ENCODE measurements around the gene PXDN.
A peak's percentile ranks its signal among the peaks of the same experiment; 100 is the strongest.

Gene PXDN

GRCh38 chr2:1648241-1649102 lies 95.8 kb downstream of the PXDN start:
- H3K4me3 ChIP-seq (ENCODE audit: low read length) = no peak overlapping the region
- no peak overlapping the region for H3K4ac ChIP-seq (ENCODE audit: low read depth, low read length)
- no peak overlapping the region for H2AK5ac ChIP-seq (ENCODE audit: low read length)
- no peak overlapping the region for H3K56ac ChIP-seq (ENCODE audit: low read length)
- no peak for DNase-seq
- no peak overlapping the region for H3K9ac ChIP-seq (ENCODE audit: low read length)
- H2BK15ac ChIP-seq (replicated peaks; ENCODE audit: low read depth) = no peak overlapping the region
- H3K4me1 ChIP-seq (ENCODE audit: control insufficient read depth, low read depth, low read length) = no peaks in the 10 kb centered on the region
- H3K23ac ChIP-seq (ENCODE audit: low read length) = no peak overlapping the region
- H2BK5ac ChIP-seq (ENCODE audit: low read length) = no peak overlapping the region
- H3K36me3 ChIP-seq (ENCODE audit: control insufficient read depth, insufficient read depth, low read length) = peaks cover 3% of the 10 kb centered on the region
- H3K79me1 ChIP-seq (ENCODE audit: low read length) = no peaks in the 10 kb centered on the region
- H4K5ac ChIP-seq (ENCODE audit: low read length) = no peak overlapping the region
- no peak overlapping the region for H3K27ac ChIP-seq (ENCODE audit: low read depth, low read length)
- H3K4me2 ChIP-seq (ENCODE audit: low read length) = no peak overlapping the region
- H2BK120ac ChIP-seq (ENCODE audit: low read depth, low read length) = no peak overlapping the region
- H4K8ac ChIP-seq (ENCODE audit: low read depth, low read length) = no peak overlapping the region
- no peaks in the 10 kb centered on the region for H3K79me2 ChIP-seq (ENCODE audit: control insufficient read depth, insufficient read depth, low read length)
- no CpG with 5 or more reads among the region's 67 CpGs for WGBS (ENCODE audit: extremely low coverage, insufficient coverage, low lambda C conversion rate)
- no peaks in the 10 kb centered on the region for H3K27me3 ChIP-seq (ENCODE audit: insufficient read depth, low read length, poor library complexity)
- H3K18ac ChIP-seq (ENCODE audit: low read length) = no peak overlapping the region

- Histone ChIP-seq H2BK5ac (ENCODE audit: low read length) (no peak overlapping the region), H3K23ac (ENCODE audit: low read length) (no peak overlapping the region), H4K8ac (ENCODE audit: low read depth, low read length) (no peak overlapping the region), H3K56ac (ENCODE audit: low read length) (no peak overlapping the region), H3K27me3 (ENCODE audit: insufficient read depth, low read length, poor library complexity) (no peaks in the 10 kb centered on the region), H3K4me3 (ENCODE audit: low read length) (no peak overlapping the region), H3K9ac (ENCODE audit: low read length) (no peak overlapping the region), H4K5ac (ENCODE audit: low read length) (no peak overlapping the region), H3K79me2 (ENCODE audit: control insufficient read depth, insufficient read depth, low read length) (no peaks in the 10 kb centered on the region), H3K27ac (ENCODE audit: low read depth, low read length) (no peak overlapping the region), H2AK5ac (ENCODE audit: low read length) (no peak overlapping the region), H3K4me1 (ENCODE audit: control insufficient read depth, low read depth, low read length) (no peaks in the 10 kb centered on the region), H3K36me3 (ENCODE audit: control insufficient read depth, insufficient read depth, low read length) (peaks cover 3% of the 10 kb centered on the region), H3K18ac (ENCODE audit: low read length) (no peak overlapping the region), H2BK120ac (ENCODE audit: low read depth, low read length) (no peak overlapping the region), H3K79me1 (ENCODE audit: low read length) (no peaks in the 10 kb centered on the region), H3K4me2 (ENCODE audit: low read length) (no peak overlapping the region), H2BK15ac (replicated peaks; ENCODE audit: low read depth) (no peak overlapping the region), H3K4ac (ENCODE audit: low read depth, low read length) (no peak overlapping the region)
- WGBS (ENCODE audit: extremely low coverage, insufficient coverage, low lambda C conversion rate) = no CpG with 5 or more reads among the region's 20 CpGs
- no peak for DNase-seq
Measured at GRCh38 chr2:1647417-1648240, 96.7 kb downstream of the PXDN start.

GRCh38 chr2:1645761-1646476 lies 98.4 kb downstream of the PXDN start:
- Histone ChIP-seq H2BK15ac (replicated peaks; ENCODE audit: low read depth) (no peak overlapping the region), H2BK5ac (ENCODE audit: low read length) (no peak overlapping the region), H3K36me3 (ENCODE audit: control insufficient read depth, insufficient read depth, low read length) (peaks cover 3% of the 10 kb centered on the region), H4K5ac (ENCODE audit: low read length) (no peak overlapping the region), H2AK5ac (ENCODE audit: low read length) (no peak overlapping the region), H3K18ac (ENCODE audit: low read length) (no peak overlapping the region), H3K9ac (ENCODE audit: low read length) (no peak overlapping the region), H3K27ac (ENCODE audit: low read depth, low read length) (no peak overlapping the region), H3K56ac (ENCODE audit: low read length) (no peak overlapping the region), H3K4me2 (ENCODE audit: low read length) (no peak overlapping the region), H3K79me2 (ENCODE audit: control insufficient read depth, insufficient read depth, low read length) (no peaks in the 10 kb centered on the region), H3K4me3 (ENCODE audit: low read length) (no peak overlapping the region), H4K8ac (ENCODE audit: low read depth, low read length) (no peak overlapping the region), H3K79me1 (ENCODE audit: low read length) (no peaks in the 10 kb centered on the region), H3K23ac (ENCODE audit: low read length) (no peak overlapping the region), H2BK120ac (ENCODE audit: low read depth, low read length) (no peak overlapping the region), H3K4ac (ENCODE audit: low read depth, low read length) (no peak overlapping the region), H3K27me3 (ENCODE audit: insufficient read depth, low read length, poor library complexity) (no peaks in the 10 kb centered on the region), H3K4me1 (ENCODE audit: control insufficient read depth, low read depth, low read length) (no peaks in the 10 kb centered on the region)
- peak; percentile 75 for DNase-seq
- no CpG with 5 or more reads among the region's 19 CpGs for WGBS (ENCODE audit: extremely low coverage, insufficient coverage, low lambda C conversion rate)

GRCh38 chr2:1644427-1644826 lies 99.9 kb downstream of the PXDN start:
- no peak overlapping the region for H3K9ac ChIP-seq (ENCODE audit: low read length)
- H3K27ac ChIP-seq (ENCODE audit: low read depth, low read length) = no peak overlapping the region
- peaks cover 3% of the 10 kb centered on the region for H3K36me3 ChIP-seq (ENCODE audit: control insufficient read depth, insufficient read depth, low read length)
- no peak overlapping the region for H2AK5ac ChIP-seq (ENCODE audit: low read length)
- no peak overlapping the region for H2BK5ac ChIP-seq (ENCODE audit: low read length)
- H3K27me3 ChIP-seq (ENCODE audit: insufficient read depth, low read length, poor library complexity) = no peaks in the 10 kb centered on the region
- H3K18ac ChIP-seq (ENCODE audit: low read length) = no peak overlapping the region
- H3K4me1 ChIP-seq (ENCODE audit: control insufficient read depth, low read depth, low read length) = no peaks in the 10 kb centered on the region
- no peak overlapping the region for H3K4me3 ChIP-seq (ENCODE audit: low read length)
- WGBS (ENCODE audit: extremely low coverage, insufficient coverage, low lambda C conversion rate) = no CpG with 5 or more reads among the region's 14 CpGs
- H3K56ac ChIP-seq (ENCODE audit: low read length) = no peak overlapping the region
- no peak overlapping the region for H4K5ac ChIP-seq (ENCODE audit: low read length)
- no peaks in the 10 kb centered on the region for H3K79me2 ChIP-seq (ENCODE audit: control insufficient read depth, insufficient read depth, low read length)
- no peak overlapping the region for H3K4ac ChIP-seq (ENCODE audit: low read depth, low read length)
- H3K23ac ChIP-seq (ENCODE audit: low read length) = no peak overlapping the region
- no peak overlapping the region for H2BK120ac ChIP-seq (ENCODE audit: low read depth, low read length)
- H3K79me1 ChIP-seq (ENCODE audit: low read length) = no peaks in the 10 kb centered on the region
- no peak overlapping the region for H3K4me2 ChIP-seq (ENCODE audit: low read length)
- H2BK15ac ChIP-seq (replicated peaks; ENCODE audit: low read depth) = no peak overlapping the region
- DNase-seq = no peak
- no peak overlapping the region for H4K8ac ChIP-seq (ENCODE audit: low read depth, low read length)

- H3K4me1 ChIP-seq (ENCODE audit: control insufficient read depth, low read depth, low read length) = no peaks in the 10 kb centered on the region
- H2BK15ac ChIP-seq (replicated peaks; ENCODE audit: low read depth) = no peak overlapping the region
- H3K4me2 ChIP-seq (ENCODE audit: low read length) = no peak overlapping the region
- H2BK5ac ChIP-seq (ENCODE audit: low read length) = no peak overlapping the region
- peaks cover 4% of the 10 kb centered on the region for H3K36me3 ChIP-seq (ENCODE audit: control insufficient read depth, insufficient read depth, low read length)
- no peak overlapping the region for H3K18ac ChIP-seq (ENCODE audit: low read length)
- H3K79me2 ChIP-seq (ENCODE audit: control insufficient read depth, insufficient read depth, low read length) = no peaks in the 10 kb centered on the region
- no peaks in the 10 kb centered on the region for H3K79me1 ChIP-seq (ENCODE audit: low read length)
- no peak overlapping the region for H4K5ac ChIP-seq (ENCODE audit: low read length)
- no peak overlapping the region for H4K8ac ChIP-seq (ENCODE audit: low read depth, low read length)
- H3K9ac ChIP-seq (ENCODE audit: low read length) = no peak overlapping the region
- H2BK120ac ChIP-seq (ENCODE audit: low read depth, low read length) = no peak overlapping the region
- H3K27ac ChIP-seq (ENCODE audit: low read depth, low read length) = no peak overlapping the region
- no peak overlapping the region for H3K23ac ChIP-seq (ENCODE audit: low read length)
- no peak overlapping the region for H3K56ac ChIP-seq (ENCODE audit: low read length)
- no peak overlapping the region for H2AK5ac ChIP-seq (ENCODE audit: low read length)
- whole genome bisulfite sequencing (ENCODE audit: extremely low coverage, insufficient coverage, low lambda C conversion rate) = no CpG with 5 or more reads among the region's 19 CpGs
- H3K4ac ChIP-seq (ENCODE audit: low read depth, low read length) = no peak overlapping the region
- H3K27me3 ChIP-seq (ENCODE audit: insufficient read depth, low read length, poor library complexity) = no peaks in the 10 kb centered on the region
- no peak for DNase-seq
- no peak overlapping the region for H3K4me3 ChIP-seq (ENCODE audit: low read length)
Measured at GRCh38 chr2:1642993-1643619, 101.2 kb downstream of the PXDN start.

Measured in mesendoderm (in vitro differentiated cells).